HepG2 (cell line): ENCODE results near the gene MMP17. TPM values are rescaled to one million over a fixed set of nuclear protein-coding genes. Genes with fewer than 3 reads are reported as not detected.

Source experiments
- ASH2L ChIP-seq: fragments of 300-600, 200-600 bp; sonication (generic); IDR thresholded peaks from 2 replicates; pipeline ENCODE4 v1.7.0; 2017; ENCODE audit warnings: low read depth, mild to moderate bottlenecking, moderate library complexity, mixed read lengths, low read length; ENCODE audit not compliant: insufficient read length
- CHD2 ChIP-seq: IDR thresholded peaks from 2 replicates; pipeline ENCODE4 v1.6.1; 2011; ENCODE audit warnings: low read depth, low read length, improper control_type of control experiment
- CSRNP1 ChIP-seq: sonication (generic); formaldehyde crosslinking; IDR thresholded peaks from 2 replicates; pipeline ENCODE4 v1.8.1; 2023; ENCODE audit warnings: mild to moderate bottlenecking, missing genetic modification reagents
- CSRNP2 ChIP-seq: sonication (generic); formaldehyde crosslinking; conservative IDR thresholded peaks from 2 replicates; pipeline ENCODE4 v1.8.0; 2022; ENCODE audit warnings: low read depth, missing genetic modification reagents
- GZF1 ChIP-seq: sonication (generic); formaldehyde crosslinking; IDR thresholded peaks from 2 replicates; pipeline ENCODE4 v1.5.1; 2020; ENCODE audit warnings: mild to moderate bottlenecking, missing genetic modification reagents
- MAFF ChIP-seq: IDR thresholded peaks from 2 replicates; pipeline ENCODE4 v1.6.1; 2011; ENCODE audit warnings: low read depth, low read length, improper control_type of control experiment
- NFE2 ChIP-seq: sonication (generic); formaldehyde crosslinking; IDR thresholded peaks from 2 replicates; pipeline ENCODE4 v1.4.0; 2020; ENCODE audit warnings: missing genetic modification reagents
- NR2F6 ChIP-seq, 2 experiments: IDR thresholded peaks; 2 replicates each; pipeline ENCODE4 v1.6.1; 2016; ENCODE audit warnings: antibody characterized with exemption in 1 of 2, mild to moderate bottlenecking in 1 of 2
- PITX1 ChIP-seq: sonication (generic); formaldehyde crosslinking; IDR thresholded peaks from 2 replicates; pipeline ENCODE4 v1.5.1; 2020; ENCODE audit warnings: mild to moderate bottlenecking, missing genetic modification reagents
- RXRB ChIP-seq: IDR thresholded peaks from 2 replicates; pipeline ENCODE4 v1.6.1; 2016; ENCODE audit warnings: borderline replicate concordance, missing genetic modification reagents, missing compliant biosample characterization
- TARDBP ChIP-seq: sonication (generic); formaldehyde crosslinking; IDR thresholded peaks from 2 replicates; pipeline ENCODE4 v1.8.0; 2022; ENCODE audit warnings: mild to moderate bottlenecking, missing genetic modification reagents
- TRAFD1 ChIP-seq: sonication (generic); formaldehyde crosslinking; IDR thresholded peaks from 2 replicates; pipeline ENCODE4 v1.5.1; 2020; ENCODE audit warnings: missing genetic modification reagents, mild to moderate bottlenecking, borderline replicate concordance
- TSC22D2 ChIP-seq: sonication (generic); formaldehyde crosslinking; IDR thresholded peaks from 2 replicates; pipeline ENCODE4 v1.5.1; 2020; ENCODE audit warnings: missing genetic modification reagents, mild to moderate bottlenecking, borderline replicate concordance
- ZFP36L1 ChIP-seq: sonication (generic); formaldehyde crosslinking; IDR thresholded peaks from 2 replicates; pipeline ENCODE4 v1.8.0; 2022; ENCODE audit warnings: mild to moderate bottlenecking, missing genetic modification reagents, moderate library complexity
- ZFX ChIP-seq: sonication (generic); formaldehyde crosslinking; IDR thresholded peaks from 2 replicates; pipeline ENCODE4 v1.4.0; 2020; ENCODE audit warnings: mild to moderate bottlenecking, low read depth, missing genetic modification reagents, moderate library complexity
- ZNF326 ChIP-seq: sonication (generic); formaldehyde crosslinking; IDR thresholded peaks from 2 replicates; pipeline ENCODE4 v1.4.0; 2020; ENCODE audit warnings: missing genetic modification reagents, borderline replicate concordance
- ZNF451 ChIP-seq: sonication (generic); formaldehyde crosslinking; IDR thresholded peaks from 2 replicates; pipeline ENCODE4 v1.5.0; 2020; ENCODE audit warnings: mild to moderate bottlenecking, missing genetic modification reagents
- ZNF747 ChIP-seq: sonication (generic); formaldehyde crosslinking; IDR thresholded peaks from 2 replicates; pipeline ENCODE4 v1.8.1; 2023; ENCODE audit warnings: missing genetic modification reagents, mild to moderate bottlenecking, borderline replicate concordance
- ZNF83 ChIP-seq: sonication (generic); formaldehyde crosslinking; IDR thresholded peaks from 2 replicates; pipeline ENCODE4 v1.4.0; 2020; ENCODE audit warnings: missing genetic modification reagents, mild to moderate bottlenecking, borderline replicate concordance
- ZNF850 ChIP-seq: sonication (generic); formaldehyde crosslinking; conservative IDR thresholded peaks from 2 replicates; pipeline ENCODE4 v1.9.0; 2021; ENCODE audit warnings: mild to moderate bottlenecking, missing genetic modification reagents
- ZSCAN29 ChIP-seq: sonication (generic); formaldehyde crosslinking; conservative IDR thresholded peaks from 2 replicates; pipeline ENCODE4 v1.4.0; 2020; ENCODE audit warnings: mild to moderate bottlenecking, missing genetic modification reagents
- polyA plus RNA-seq, 8 experiments: library from polyadenylated mRNA; depleted of rRNA in 3 of 8; stranded (reverse) in 7 of 8; unstranded in 1 of 8; fragments of >200 nt; fragmentation: Illumina TruSeq in 4 of 8; extraction: Trizol in 4 of 8; gene quantifications; 2 replicates each; pipeline versions ENCODE4 v1.2.1 to v1.2.3, GENCODE V29; 2011 to 2016; ENCODE audit warnings: low read depth in 4 of 8, missing spikeins in 1 of 8, mixed read lengths in 1 of 8; ENCODE audit not compliant: insufficient read depth in 1 of 8
- total RNA-seq, 5 experiments: library from RNA; depleted of rRNA; stranded (reverse); fragments of >200 nt; fragmentation: Illumina TruSeq; extraction: Trizol; gene quantifications; 2 replicates each; pipeline ENCODE4 v1.2.3, GENCODE V29; 2016; ENCODE audit warnings: low read depth in 1 of 5
- TF ChIP-seq, protein P1 (sequence below): IDR thresholded peaks from 2 replicates; pipeline ENCODE4 v1.6.1; 2012; ENCODE audit warnings: inconsistent platforms
- TF ChIP-seq, protein P2 (sequence below): sonication (generic); formaldehyde crosslinking; conservative IDR thresholded peaks from 2 replicates; pipeline ENCODE4 v1.4.0; 2020; ENCODE audit warnings: missing genetic modification reagents

The MMP17 gene
- total and polyA plus RNA-seq, 2 of the 13 experiments (the other 11 are each of a cell fraction or from before 2014, with no cell fraction given), result 0.55 to 0.80 TPM

DNA sequence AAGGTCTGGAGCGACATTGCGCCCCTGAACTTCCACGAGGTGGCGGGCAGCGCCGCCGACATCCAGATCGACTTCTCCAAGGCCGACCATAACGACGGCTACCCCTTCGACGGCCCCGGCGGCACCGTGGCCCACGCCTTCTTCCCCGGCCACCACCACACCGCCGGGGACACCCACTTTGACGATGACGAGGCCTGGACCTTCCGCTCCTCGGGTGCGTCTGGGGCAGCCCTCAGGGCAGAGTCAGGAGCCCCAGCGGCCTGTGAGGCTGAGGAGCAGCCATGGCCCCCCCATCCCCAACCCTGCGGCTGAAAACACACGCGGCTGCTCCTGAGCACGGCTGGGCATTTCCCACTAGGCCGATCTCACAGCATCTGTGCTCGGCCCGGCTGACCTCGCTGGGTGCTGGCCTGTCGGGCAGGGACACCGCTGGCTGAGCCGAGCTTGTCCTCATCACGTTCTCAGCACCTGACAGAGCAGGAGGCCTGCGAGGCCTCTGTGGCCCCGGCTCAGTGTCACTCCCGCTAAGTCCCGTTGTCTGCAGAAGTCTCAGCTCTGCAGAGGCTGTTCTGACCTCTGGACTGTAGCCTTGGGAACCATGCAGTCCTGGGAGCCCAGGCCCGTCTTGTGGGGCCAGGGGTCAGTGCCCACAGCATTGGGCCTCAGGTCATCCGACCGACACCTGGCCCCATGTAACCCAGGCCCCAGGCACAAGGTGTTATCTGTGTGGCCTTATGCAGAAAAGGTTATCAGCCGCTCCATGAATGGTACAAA lies 12.6 kb downstream of the MMP17 start (continued):
- no peak; the same call in 1 of the 2 replicates for TF ChIP-seq ZNF451 (CRISPR knock-in tag)
- TF ChIP-seq CSRNP1 (CRISPR knock-in tag), result 0 out of 2 replicates have a peak, but pooled peaks have one; percentile 58
- no peak for TF ChIP-seq TRAFD1 (CRISPR knock-in tag)
- TF ChIP-seq, protein P1, sequence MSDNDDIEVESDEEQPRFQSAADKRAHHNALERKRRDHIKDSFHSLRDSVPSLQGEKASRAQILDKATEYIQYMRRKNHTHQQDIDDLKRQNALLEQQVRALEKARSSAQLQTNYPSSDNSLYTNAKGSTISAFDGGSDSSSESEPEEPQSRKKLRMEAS, result peak; percentile 89
- no peak for TF ChIP-seq GZF1 (CRISPR knock-in tag)
- TF ChIP-seq PITX1 (CRISPR knock-in tag), result peak; percentile 78; the same call in 1 of the 2 replicates
- TF ChIP-seq TSC22D2, result no peak
- TF ChIP-seq NFE2 (CRISPR knock-in tag), result no peak
- TF ChIP-seq ZNF326 (CRISPR knock-in tag), result no peak
- peak; percentile 96 for TF ChIP-seq ZFP36L1
- 0 out of 2 replicates have a peak, but pooled peaks have one; percentile 44 for TF ChIP-seq ZNF747 (CRISPR knock-in tag)
- peak; percentile 45; the same call in 1 of the 2 replicates for TF ChIP-seq NR2F6 (IDR thresholded peaks at IDR 0.05)
- TF ChIP-seq NR2F6 (CRISPR knock-in tag; IDR thresholded peaks at IDR 0.05), result peak; percentile 44; the same call in 1 of the 2 replicates
- no peak for TF ChIP-seq ASH2L
- no peak for TF ChIP-seq ZSCAN29 (CRISPR knock-in tag)
- peak; percentile 36; the same call in 1 of the 2 replicates for TF ChIP-seq TARDBP
- TF ChIP-seq RXRB (CRISPR knock-in tag), result peak; percentile 50
- TF ChIP-seq CHD2, result no peak
- TF ChIP-seq ZNF850 (CRISPR knock-in tag), result no peak
- peak; percentile 87 for TF ChIP-seq ZFX (CRISPR knock-in tag)
- no peak for TF ChIP-seq CSRNP2 (CRISPR knock-in tag)
- no peak for TF ChIP-seq ZNF83 (CRISPR knock-in tag)
- TF ChIP-seq, protein P2, sequence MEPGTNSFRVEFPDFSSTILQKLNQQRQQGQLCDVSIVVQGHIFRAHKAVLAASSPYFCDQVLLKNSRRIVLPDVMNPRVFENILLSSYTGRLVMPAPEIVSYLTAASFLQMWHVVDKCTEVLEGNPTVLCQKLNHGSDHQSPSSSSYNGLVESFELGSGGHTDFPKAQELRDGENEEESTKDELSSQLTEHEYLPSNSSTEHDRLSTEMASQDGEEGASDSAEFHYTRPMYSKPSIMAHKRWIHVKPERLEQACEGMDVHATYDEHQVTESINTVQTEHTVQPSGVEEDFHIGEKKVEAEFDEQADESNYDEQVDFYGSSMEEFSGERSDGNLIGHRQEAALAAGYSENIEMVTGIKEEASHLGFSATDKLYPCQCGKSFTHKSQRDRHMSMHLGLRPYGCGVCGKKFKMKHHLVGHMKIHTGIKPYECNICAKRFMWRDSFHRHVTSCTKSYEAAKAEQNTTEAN, result peak; percentile 86
- TF ChIP-seq MAFF, result no peak
